OCI-LY1 (cell line): ENCODE results near the gene CEP152.
"Not testable (repeated sequence)": the region's sequence is repeated elsewhere in the genome, so short reads cannot be mapped to it uniquely, and the experiment has no call there.

Experiments
- H2AFZ ChIP-seq: fragments of 200-600 bp; sonication (generic), shearing (Covaris generic); 2 replicates; pipeline ENCODE4 v1.6.0; 2014; ENCODE audit warnings: antibody characterized with exemption, mild to moderate bottlenecking, low read length
- H3F3A ChIP-seq: fragments of 200-600 bp; sonication (generic), shearing (Covaris generic); 2 replicates; pipeline ENCODE4 v1.6.0; 2014; ENCODE audit warnings: mild to moderate bottlenecking, antibody characterized with exemption, low read length, moderate library complexity; ENCODE audit not compliant: insufficient read depth
- H3K27ac ChIP-seq: fragments of 200-600 bp; sonication (generic); 2 replicates; pipeline ENCODE4 v1.5.1; 2014; ENCODE audit warnings: low read length, mixed run types, mild to moderate bottlenecking, low read depth; ENCODE audit not compliant: poor library complexity, severe bottlenecking
- H3K27me3 ChIP-seq: fragments of 200-600 bp; sonication (generic); 2 replicates; pipeline ENCODE4 v1.6.0; 2014; ENCODE audit warnings: antibody characterized with exemption, mild to moderate bottlenecking, low read length, moderate library complexity; ENCODE audit not compliant: insufficient read depth
- H3K36me3 ChIP-seq: fragments of 200-600 bp; sonication (generic); 2 replicates; pipeline ENCODE4 v1.6.1; 2014; ENCODE audit warnings: mild to moderate bottlenecking, antibody characterized with exemption, low read length, moderate library complexity, mixed read lengths; ENCODE audit not compliant: insufficient read depth
- H3K4me1 ChIP-seq: fragments of 200-600 bp; sonication (generic); 2 replicates; pipeline ENCODE4 v1.5.1; 2014; ENCODE audit warnings: mild to moderate bottlenecking, low read length, moderate library complexity; ENCODE audit not compliant: insufficient read depth, severe bottlenecking
- H3K4me2 ChIP-seq: fragments of 200-600 bp; sonication (generic), shearing (Covaris generic); 2 replicates; pipeline ENCODE4 v1.6.1; 2014; ENCODE audit warnings: low read length
- H3K4me3 ChIP-seq: fragments of 200-600 bp; sonication (generic); 2 replicates; pipeline ENCODE4 v1.5.1; 2014; ENCODE audit warnings: low read length, low read depth, mild to moderate bottlenecking, mixed read lengths; ENCODE audit not compliant: poor library complexity, severe bottlenecking
- H3K79me2 ChIP-seq: fragments of 200-600 bp; shearing (Covaris generic); 2 replicates; pipeline ENCODE4 v1.6.1; 2016; ENCODE audit warnings: mixed run types, low read length, mixed read lengths; ENCODE audit not compliant: insufficient read depth
- H3K9ac ChIP-seq: fragments of 200-600 bp; sonication (generic), shearing (Covaris generic); 2 replicates; pipeline ENCODE4 v1.6.1; 2014; ENCODE audit warnings: mild to moderate bottlenecking, low read length, mixed read lengths
- H3K9me2 ChIP-seq: fragments of 200-600 bp; sonication (generic), shearing (Covaris generic); 2 replicates; pipeline ENCODE4 v1.6.1; 2014; ENCODE audit warnings: low read depth, mild to moderate bottlenecking, low read length, mixed read lengths
- H3K9me3 ChIP-seq: fragments of 200-600 bp; shearing (Covaris generic); 2 replicates; pipeline ENCODE4 v1.6.1; 2014; ENCODE audit warnings: low read length, mixed read lengths
- H4K20me1 ChIP-seq: fragments of 200-600 bp; sonication (generic), shearing (Covaris generic); 2 replicates; pipeline ENCODE4 v1.6.0; 2016; ENCODE audit warnings: mild to moderate bottlenecking, low read length; ENCODE audit not compliant: insufficient read depth
- CTCF ChIP-seq: fragments of 200-600 bp; sonication (generic), shearing (Covaris generic); IDR thresholded peaks from 2 replicates; pipeline ENCODE4 v1.5.1; 2017; ENCODE audit warnings: mild to moderate bottlenecking, antibody characterized with exemption, low read length, moderate library complexity, mixed read lengths
- EZH2 ChIP-seq: fragments of 200-600 bp; sonication (generic), shearing (Covaris generic); IDR thresholded peaks from 2 replicates; pipeline ENCODE4 v1.8.0; 2017; ENCODE audit warnings: borderline replicate concordance, mixed run types, mild to moderate bottlenecking, antibody characterized with exemption, low read length, moderate library complexity, mixed read lengths

Gene CEP152

GRCh38 chr15:48792408-48792807 is 18.5 kb downstream of the CEP152 start:
- no peak overlapping the region for H2AFZ ChIP-seq
- TF ChIP-seq EZH2 (no peak), CTCF (no peak)
- no peak overlapping the region for H3K4me3 ChIP-seq
- H4K20me1 ChIP-seq: no peaks in the 10 kb centered on the region
- no peaks in the 10 kb centered on the region for H3K79me2 ChIP-seq
- H3K9me2 ChIP-seq: no peaks in the 10 kb centered on the region
- peaks cover 86% of the 10 kb centered on the region for H3K36me3 ChIP-seq
- H3K27me3 ChIP-seq: no peaks in the 10 kb centered on the region
- H3F3A ChIP-seq: no peaks in the 10 kb centered on the region
- no peak overlapping the region for H3K4me2 ChIP-seq
- no peaks in the 10 kb centered on the region for H3K9me3 ChIP-seq
- H3K27ac ChIP-seq: no peak overlapping the region
- no peak overlapping the region for H3K9ac ChIP-seq
- H3K4me1 ChIP-seq: peaks cover 6% of the 10 kb centered on the region

GRCh38 chr15:48790466-48791115 is 20.3 kb downstream of the CEP152 start:
- H3K36me3 ChIP-seq: peaks cover 74% of the 10 kb centered on the region
- H3K4me3 ChIP-seq, H3K27me3 ChIP-seq, H3K9me3 ChIP-seq, H3K4me1 ChIP-seq, H3K9me2 ChIP-seq, H3K79me2 ChIP-seq, H3F3A ChIP-seq, H3K4me2 ChIP-seq, H3K9ac ChIP-seq, H2AFZ ChIP-seq, H4K20me1 ChIP-seq, H3K27ac ChIP-seq: not testable (repeated sequence)

- no peaks in the 10 kb centered on the region for H3K9me2 ChIP-seq
- no peaks in the 10 kb centered on the region for H3K27me3 ChIP-seq
- H3F3A ChIP-seq: no peaks in the 10 kb centered on the region
- no peak overlapping the region for H3K9ac ChIP-seq
- no peak overlapping the region for H3K27ac ChIP-seq
- H3K36me3 ChIP-seq: peaks cover 83% of the 10 kb centered on the region
- H3K4me2 ChIP-seq: no peak overlapping the region
- H3K9me3 ChIP-seq: no peaks in the 10 kb centered on the region
- no peak overlapping the region for H3K4me3 ChIP-seq
- no peaks in the 10 kb centered on the region for H3K4me1 ChIP-seq
- TF ChIP-seq EZH2 (no peak), CTCF (no peak)
- H3K79me2 ChIP-seq: no peaks in the 10 kb centered on the region
- no peak overlapping the region for H2AFZ ChIP-seq
- no peaks in the 10 kb centered on the region for H4K20me1 ChIP-seq
These were observed 25.2 kb downstream of the CEP152 start for GRCh38 chr15:48785712-48786111.

- no peaks in the 10 kb centered on the region for H4K20me1 ChIP-seq
- H3K27ac ChIP-seq: no peak overlapping the region
- peaks cover 83% of the 10 kb centered on the region for H3K36me3 ChIP-seq
- no peaks in the 10 kb centered on the region for H3K79me2 ChIP-seq
- H3K9me2 ChIP-seq: no peaks in the 10 kb centered on the region
- H3F3A ChIP-seq: no peaks in the 10 kb centered on the region
- H3K4me2 ChIP-seq: no peak overlapping the region
- H2AFZ ChIP-seq: no peak overlapping the region
- no peak for TF ChIP-seq CTCF
- no peak for TF ChIP-seq EZH2
- H3K27me3 ChIP-seq: no peaks in the 10 kb centered on the region
- H3K9me3 ChIP-seq: no peaks in the 10 kb centered on the region
- H3K9ac ChIP-seq: no peak overlapping the region
- no peaks in the 10 kb centered on the region for H3K4me1 ChIP-seq
- H3K4me3 ChIP-seq: no peak overlapping the region
These were observed 25.7 kb downstream of the CEP152 start for GRCh38 chr15:48785195-48785594.
